ENCODE data around the gene ESM1.

DNA sequence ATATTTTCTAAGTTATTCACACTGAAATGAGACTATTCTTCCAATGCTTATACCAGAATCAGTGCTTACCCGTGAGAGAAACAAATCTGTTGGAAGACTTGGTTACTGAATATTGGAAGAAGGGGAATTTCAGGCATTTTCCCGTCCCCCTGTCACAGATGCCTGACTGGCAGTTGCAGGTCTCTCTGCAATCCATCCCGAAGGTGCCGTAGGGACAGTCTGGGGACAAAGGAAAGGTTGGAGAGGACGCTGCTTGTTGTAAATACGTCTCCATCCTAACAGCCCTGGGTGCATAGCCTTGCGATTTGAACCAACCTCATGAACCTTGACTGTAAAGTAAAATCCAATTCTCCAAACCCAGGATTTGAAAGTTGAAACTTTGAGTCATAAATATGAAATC, 3.5 kb downstream of the ESM1 start:
- TF ChIP-seq, protein P1, sequence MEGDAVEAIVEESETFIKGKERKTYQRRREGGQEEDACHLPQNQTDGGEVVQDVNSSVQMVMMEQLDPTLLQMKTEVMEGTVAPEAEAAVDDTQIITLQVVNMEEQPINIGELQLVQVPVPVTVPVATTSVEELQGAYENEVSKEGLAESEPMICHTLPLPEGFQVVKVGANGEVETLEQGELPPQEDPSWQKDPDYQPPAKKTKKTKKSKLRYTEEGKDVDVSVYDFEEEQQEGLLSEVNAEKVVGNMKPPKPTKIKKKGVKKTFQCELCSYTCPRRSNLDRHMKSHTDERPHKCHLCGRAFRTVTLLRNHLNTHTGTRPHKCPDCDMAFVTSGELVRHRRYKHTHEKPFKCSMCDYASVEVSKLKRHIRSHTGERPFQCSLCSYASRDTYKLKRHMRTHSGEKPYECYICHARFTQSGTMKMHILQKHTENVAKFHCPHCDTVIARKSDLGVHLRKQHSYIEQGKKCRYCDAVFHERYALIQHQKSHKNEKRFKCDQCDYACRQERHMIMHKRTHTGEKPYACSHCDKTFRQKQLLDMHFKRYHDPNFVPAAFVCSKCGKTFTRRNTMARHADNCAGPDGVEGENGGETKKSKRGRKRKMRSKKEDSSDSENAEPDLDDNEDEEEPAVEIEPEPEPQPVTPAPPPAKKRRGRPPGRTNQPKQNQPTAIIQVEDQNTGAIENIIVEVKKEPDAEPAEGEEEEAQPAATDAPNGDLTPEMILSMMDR (conservative IDR thresholded peaks at IDR 0.05; ENCODE audit: low read depth, low read length): no peak
- TF ChIP-seq EZH2 (IDR thresholded peaks at IDR 0.05; ENCODE audit: low read length, unreplicated experiment): no peak
- no peak for TF ChIP-seq EZH2phosphoT487 (IDR thresholded peaks at IDR 0.05; ENCODE audit: borderline replicate concordance, low read length)

Measured in PC-3 (cell line).